SU-DHL-6 (cell line): ENCODE results near the gene PTPRN2.

ENCODE experiments used
- CTCF ChIP-seq: fragments of 200-600 bp; sonication (generic); IDR thresholded peaks from one replicate; pipeline ENCODE4 v1.5.1; 2017; ENCODE audit warnings: antibody characterized with exemption, mild to moderate bottlenecking, low read length, moderate library complexity; ENCODE audit not compliant: insufficient read depth, poor library complexity, severe bottlenecking
- EZH2phosphoT487 ChIP-seq: fragments of 200-600 bp; sonication (generic), shearing (Covaris generic); conservative IDR thresholded peaks from 2 replicates; pipeline ENCODE4 v1.6.1; 2018; ENCODE audit warnings: mild to moderate bottlenecking, antibody characterized with exemption, low read length, moderate library complexity, mixed read lengths

- TF ChIP-seq CTCF, result no peak
- TF ChIP-seq EZH2phosphoT487, result no peak
Observed at GRCh38 chr7:158111906-158112570, 475.6 kb downstream of the PTPRN2 start.
